GM19395 (cell line): Measurements from ENCODE around the gene STARD13.
A peak's percentile ranks its signal among the peaks of the same experiment; 100 is the strongest.
"Not testable (repeated sequence)": the region's sequence is repeated elsewhere in the genome, so short reads cannot be mapped to it uniquely, and the experiment has no call there.

Experiments used
- ATAC-seq: cut with Tn5 transposase; IDR thresholded peaks from one replicate; pipeline ENCODE4 v1.9.1; 2021; ENCODE audit warnings: mild to moderate bottlenecking, moderate library complexity; ENCODE audit not compliant: unreplicated experiment

STARD13 gene

GRCh38 chr13:33260168-33261098, 25.1 kb downstream of the STARD13 start:
- ATAC-seq, result no peak

- no peak for ATAC-seq
These were observed 26.3 kb downstream of the STARD13 start for GRCh38 chr13:33259296-33259695.

- no peak for ATAC-seq
These were observed 26.8 kb downstream of the STARD13 start for GRCh38 chr13:33258808-33259193.

GRCh38 chr13:33257841-33258807, 27.4 kb downstream of the STARD13 start:
- no peak for ATAC-seq

- no peak for ATAC-seq
These were observed 29.3 kb downstream of the STARD13 start for GRCh38 chr13:33256148-33256840.

- ATAC-seq, result no peak
These were observed 33.4 kb downstream of the STARD13 start for GRCh38 chr13:33252135-33252534.

- peak; percentile 89 for ATAC-seq
These were observed 34.4 kb downstream of the STARD13 start for GRCh38 chr13:33251131-33251661.

- ATAC-seq, result no peak
These were observed 34.9 kb downstream of the STARD13 start for GRCh38 chr13:33250609-33251008.

GRCh38 chr13:33249894-33250293, 35.7 kb downstream of the STARD13 start:
- no peak for ATAC-seq

- ATAC-seq, result no peak
These were observed 36.5 kb downstream of the STARD13 start for GRCh38 chr13:33249066-33249465.

- no peak for ATAC-seq
These were observed 39.9 kb downstream of the STARD13 start for GRCh38 chr13:33245505-33246158.

- ATAC-seq, result no peak
These were observed 40.7 kb downstream of the STARD13 start for GRCh38 chr13:33244907-33245287.

- no peak for ATAC-seq
These were observed 41.2 kb downstream of the STARD13 start for GRCh38 chr13:33244210-33244906.

GRCh38 chr13:33242984-33243617, 42.5 kb downstream of the STARD13 start:
- no peak for ATAC-seq

- ATAC-seq, result not testable (repeated sequence)
These were observed 43.2 kb downstream of the STARD13 start for GRCh38 chr13:33242372-33242771.

- ATAC-seq, result no peak
These were observed 49.5 kb downstream of the STARD13 start for GRCh38 chr13:33236021-33236420.

GRCh38 chr13:33235564-33235963, 50.0 kb downstream of the STARD13 start:
- no peak for ATAC-seq

GRCh38 chr13:33235078-33235477, 50.5 kb downstream of the STARD13 start:
- ATAC-seq, result no peak

- no peak for ATAC-seq
These were observed 52.0 kb downstream of the STARD13 start for GRCh38 chr13:33233547-33233946.
